Measurements from ENCODE around the gene RUNX1. TPM values are rescaled to one million over a fixed set of nuclear protein-coding genes. Genes with fewer than 3 reads are reported as not detected.

The RUNX1 gene
- total RNA-seq, 1 donor from 2014 or later = 62.1 TPM

GRCh38 chr21:34833465-34833864 is 215.6 kb downstream of the RUNX1 start:
- intact Hi-C loops (cut with DNase I) = no loop called here
- DNase-seq (ENCODE audit: extremely low spot score in 2 of 2) = no peak
- peak overlapping the region; percentile 80 for H3K27ac ChIP-seq
- no peak overlapping the region for H3K4me3 ChIP-seq
- peaks cover 0 to 26% of the 10 kb centered on the region in 2 donors for H3K36me3 ChIP-seq
- peaks cover 37% of the 10 kb centered on the region for H3K4me1 ChIP-seq
- TF ChIP-seq POLR2AphosphoS5 (IDR thresholded peaks at IDR 0.05; ENCODE audit: insufficient read depth in 1 of 2, low read depth in 1 of 2) (no peak), POLR2A (IDR thresholded peaks at IDR 0.05) (no peak), CTCF (IDR thresholded peaks at IDR 0.05) (no peak)
- no peaks in the 10 kb centered on the region for H3K9me3 ChIP-seq
- H3K27me3 ChIP-seq = no peaks in the 10 kb centered on the region

- no peak overlapping the region for H3K27ac ChIP-seq
- DNase-seq (ENCODE audit: extremely low spot score in 2 of 2) = peak in 1 of 2 donors; percentile 61
- peaks cover 0 to 34% of the 10 kb centered on the region in 2 donors for H3K36me3 ChIP-seq
- H3K4me3 ChIP-seq = no peak overlapping the region
- intact Hi-C loops (cut with DNase I) = no loop called here
- no peaks in the 10 kb centered on the region for H3K27me3 ChIP-seq
- H3K9me3 ChIP-seq = no peaks in the 10 kb centered on the region
- no peak for TF ChIP-seq POLR2A (IDR thresholded peaks at IDR 0.05)
- no peak for TF ChIP-seq CTCF (IDR thresholded peaks at IDR 0.05)
- TF ChIP-seq POLR2AphosphoS5 (IDR thresholded peaks at IDR 0.05; ENCODE audit: insufficient read depth in 1 of 2, low read depth in 1 of 2) = no peak
- peaks cover 28% of the 10 kb centered on the region for H3K4me1 ChIP-seq
These were observed 218.5 kb downstream of the RUNX1 start for GRCh38 chr21:34830386-34831170.

GRCh38 chr21:34827445-34828235 is 221.5 kb downstream of the RUNX1 start:
- H3K9me3 ChIP-seq = no peaks in the 10 kb centered on the region
- H3K36me3 ChIP-seq = peaks cover 0 to 20% of the 10 kb centered on the region in 2 donors
- peak overlapping the region; percentile 34 for H3K27ac ChIP-seq
- H3K27me3 ChIP-seq = no peaks in the 10 kb centered on the region
- intact Hi-C loops (cut with DNase I) = no loop called here
- peaks cover 33% of the 10 kb centered on the region for H3K4me1 ChIP-seq
- TF ChIP-seq POLR2AphosphoS5 (IDR thresholded peaks at IDR 0.05; ENCODE audit: insufficient read depth in 1 of 2, low read depth in 1 of 2) (no peak), POLR2A (IDR thresholded peaks at IDR 0.05) (no peak), CTCF (IDR thresholded peaks at IDR 0.05) (no peak)
- peak; percentile 78 to 89 for DNase-seq (ENCODE audit: extremely low spot score in 2 of 2)
- H3K4me3 ChIP-seq = no peak overlapping the region

GRCh38 chr21:34826836-34827235 is 222.3 kb downstream of the RUNX1 start:
- no peak for TF ChIP-seq POLR2A (IDR thresholded peaks at IDR 0.05)
- no peak for TF ChIP-seq POLR2AphosphoS5 (IDR thresholded peaks at IDR 0.05; ENCODE audit: insufficient read depth in 1 of 2, low read depth in 1 of 2)
- TF ChIP-seq CTCF (IDR thresholded peaks at IDR 0.05) = no peak
- peaks cover 33% of the 10 kb centered on the region for H3K4me1 ChIP-seq
- H3K36me3 ChIP-seq = peaks cover 0 to 16% of the 10 kb centered on the region in 2 donors

More at GRCh38 chr21:34826836-34827235, 222.3 kb downstream of the RUNX1 start:
- H3K27ac ChIP-seq = peak overlapping the region; percentile 34
- no peaks in the 10 kb centered on the region for H3K9me3 ChIP-seq
- peak in 1 of 2 donors; percentile 76 for DNase-seq (ENCODE audit: extremely low spot score in 2 of 2)
- intact Hi-C loops (cut with DNase I) = no loop called here
- no peaks in the 10 kb centered on the region for H3K27me3 ChIP-seq
- H3K4me3 ChIP-seq = no peak overlapping the region

Data from vagina (tissue), 2 donors.